HG03460 (cell line): ENCODE data around the gene DTD2.

Source experiments
- ATAC-seq: cut with Tn5 transposase; IDR thresholded peaks from one replicate; pipeline ENCODE4 v1.9.1; 2021; ENCODE audit not compliant: unreplicated experiment

The DTD2 gene

DNA sequence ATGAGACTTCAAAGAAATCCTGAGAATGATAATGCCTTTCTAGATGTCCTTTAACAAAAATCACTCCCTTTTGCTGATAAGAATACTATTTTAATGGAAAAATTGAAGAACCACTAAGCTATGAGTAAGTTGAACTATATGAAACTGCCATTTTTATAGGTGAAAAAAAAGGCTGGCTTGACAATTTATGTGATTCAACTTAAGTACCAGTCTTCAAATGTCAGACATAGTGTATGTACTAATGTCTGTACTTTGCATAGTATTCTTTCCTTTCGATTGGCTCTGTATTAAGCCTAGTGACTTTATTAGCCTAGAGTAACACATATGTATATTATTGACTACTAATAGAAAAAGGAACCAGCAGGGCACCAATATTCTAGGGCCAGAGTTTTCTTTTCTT is 48.9 kb downstream of the DTD2 start:
- ATAC-seq = no peak

DNA sequence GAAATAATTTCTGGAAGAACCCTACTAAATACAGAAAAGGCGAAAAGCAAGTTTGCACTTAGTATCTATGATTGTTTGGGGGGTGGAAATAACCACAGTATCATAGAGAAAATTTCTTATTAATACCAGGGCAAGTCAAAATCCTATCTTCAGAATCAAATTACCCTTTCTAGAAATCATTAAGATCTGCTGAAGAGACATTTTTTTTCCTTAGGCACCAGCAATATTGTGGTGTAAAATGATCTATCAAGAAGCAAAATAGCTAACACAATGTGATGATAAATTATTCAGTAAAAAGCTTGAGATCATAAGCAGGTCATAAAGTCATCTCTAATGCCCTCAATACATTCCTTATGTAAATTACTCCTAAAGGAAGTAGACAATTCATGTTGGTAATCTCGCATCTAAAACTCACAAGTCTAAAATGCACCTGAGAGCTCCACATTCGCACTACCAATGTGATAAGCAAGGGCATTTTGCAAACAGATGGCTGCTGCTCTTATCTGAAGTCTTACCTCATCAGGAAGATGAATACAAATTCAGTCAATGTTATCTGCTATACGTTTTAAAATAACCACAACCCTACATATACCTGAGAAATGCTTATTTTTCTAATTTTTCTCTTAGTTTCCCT is 51.6 kb downstream of the DTD2 start:
- ATAC-seq = no peak

DNA sequence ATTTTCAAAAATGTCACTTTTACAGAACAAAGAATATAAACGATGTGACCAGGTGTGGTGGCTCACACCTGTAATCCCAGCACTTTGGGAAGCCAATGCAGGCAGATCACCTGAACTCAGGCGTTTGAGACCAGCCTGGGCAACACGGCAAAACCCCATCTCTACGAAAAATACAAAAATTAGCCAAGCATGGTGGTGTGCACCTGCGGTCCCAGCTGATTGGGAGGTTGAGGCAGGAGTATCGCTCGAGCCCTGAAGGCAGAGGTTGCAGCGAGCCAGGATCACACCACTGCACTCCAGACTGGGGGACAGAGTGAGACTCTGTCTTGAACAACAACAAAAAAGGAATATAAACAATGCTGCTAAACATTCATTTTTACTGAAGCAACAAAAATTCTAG is 52.2 kb downstream of the DTD2 start:
- no peak for ATAC-seq

- ATAC-seq = no peak
Measured at GRCh38 chr14:31403707-31404106, 53.6 kb downstream of the DTD2 start.

DNA sequence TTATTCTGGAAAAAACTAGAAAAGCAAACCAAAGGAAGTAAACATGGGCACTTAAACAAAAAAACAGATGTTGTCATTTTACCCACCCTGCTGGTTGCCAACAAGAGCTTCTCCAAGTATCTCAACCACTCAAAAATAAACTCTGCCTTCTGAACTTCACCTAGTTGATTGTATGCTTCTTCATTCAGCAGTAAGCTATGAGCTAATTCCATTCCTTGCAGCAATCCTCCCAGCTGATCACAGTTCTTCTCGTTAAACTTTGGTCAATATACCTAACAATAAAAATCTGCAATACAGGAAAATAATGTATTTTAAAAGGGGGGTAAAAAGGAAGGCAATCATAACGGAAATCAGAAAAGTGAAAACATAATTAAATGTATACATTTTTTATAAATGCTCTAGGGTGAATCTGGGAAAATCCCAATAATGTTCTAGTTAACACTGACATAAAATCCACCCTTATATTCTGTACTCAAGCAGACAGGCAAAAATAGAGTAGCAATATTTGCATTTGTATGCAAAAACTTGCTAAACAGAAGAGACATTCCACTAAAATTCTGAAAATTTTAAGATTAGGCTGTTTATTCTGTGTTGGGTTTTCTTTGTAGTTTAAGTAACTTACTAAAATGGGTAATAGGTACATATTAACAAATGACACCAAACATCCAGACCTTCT is 54.4 kb downstream of the DTD2 start:
- no peak for ATAC-seq

DNA sequence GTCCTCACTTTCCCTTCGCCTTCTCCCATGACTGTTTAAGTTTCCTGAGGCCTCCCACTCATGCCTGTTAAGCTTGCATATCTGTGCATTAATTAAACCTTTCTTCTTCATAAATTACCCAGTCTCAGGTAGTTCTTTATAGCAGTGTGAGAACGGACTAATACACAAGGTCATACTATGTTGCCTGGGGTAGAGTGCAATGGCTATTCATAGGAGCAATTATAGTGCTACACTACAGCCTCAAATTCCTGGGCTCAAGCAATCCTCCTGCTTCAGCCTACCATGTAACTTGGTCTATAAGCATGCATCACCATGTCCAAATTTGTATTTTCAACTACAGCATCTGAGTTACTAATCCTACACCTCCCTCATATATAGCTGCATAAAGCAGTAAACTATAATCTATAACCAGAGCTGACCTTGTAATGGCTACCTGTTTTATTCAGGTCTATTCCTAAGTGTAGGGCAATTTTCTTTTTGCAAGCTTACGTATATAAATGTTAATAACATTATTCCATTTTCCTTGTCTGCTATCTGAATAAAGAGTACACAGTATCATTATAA is 55.9 kb downstream of the DTD2 start:
- ATAC-seq = no peak

DNA sequence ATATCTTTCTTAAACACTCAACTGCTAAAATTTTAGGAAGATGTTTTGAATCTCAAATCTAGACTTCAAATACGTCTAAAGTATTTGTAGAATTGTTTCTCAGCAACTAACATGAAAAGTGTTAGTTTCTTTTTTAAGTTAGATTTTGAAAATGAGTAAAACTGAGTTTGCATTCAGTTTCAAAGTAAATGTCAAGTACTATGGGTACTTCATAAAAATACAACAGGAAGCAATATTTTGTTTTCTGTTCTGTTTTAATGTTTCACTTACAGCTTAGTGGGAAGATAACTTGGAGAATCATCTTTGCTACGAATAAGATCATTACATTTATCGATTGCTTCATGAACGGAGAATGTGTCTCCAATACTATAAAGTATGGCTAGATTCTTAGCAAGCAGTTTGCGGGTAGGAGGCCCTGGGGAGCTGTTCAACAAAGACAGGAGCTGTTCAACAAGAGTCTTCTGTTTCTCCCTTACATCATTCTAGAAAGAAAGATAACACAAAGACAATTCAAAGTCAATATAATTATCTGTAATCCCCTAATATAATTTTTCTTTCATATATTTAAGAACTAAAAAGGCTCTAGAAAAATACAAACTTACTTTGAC is 57.2 kb downstream of the DTD2 start:
- no peak for ATAC-seq
